NCI-H460 (cell line): Measurements from ENCODE around the gene ADAMTS7. TPM values are rescaled to one million over a fixed set of nuclear protein-coding genes. Genes with fewer than 3 reads are reported as not detected.
"Not testable (repeated sequence)": the region's sequence is repeated elsewhere in the genome, so short reads cannot be mapped to it uniquely, and the experiment has no call there.

Experiments
- DNase-seq: peaks from one replicate; pipeline ENCODE4 v3.0.0-alpha.2; 2016; ENCODE audit warnings: low read depth; ENCODE audit errors: extremely low read depth
- total RNA-seq: library from RNA; depleted of rRNA; stranded (reverse); fragments of >200 nt; shearing (Covaris generic); gene quantifications from 2 replicates; pipeline ENCODE4 v1.2.3, GENCODE V29; 2014

ADAMTS7 gene
- total RNA-seq, 1 experiment from 2014 or later = 2.1 TPM

DNA sequence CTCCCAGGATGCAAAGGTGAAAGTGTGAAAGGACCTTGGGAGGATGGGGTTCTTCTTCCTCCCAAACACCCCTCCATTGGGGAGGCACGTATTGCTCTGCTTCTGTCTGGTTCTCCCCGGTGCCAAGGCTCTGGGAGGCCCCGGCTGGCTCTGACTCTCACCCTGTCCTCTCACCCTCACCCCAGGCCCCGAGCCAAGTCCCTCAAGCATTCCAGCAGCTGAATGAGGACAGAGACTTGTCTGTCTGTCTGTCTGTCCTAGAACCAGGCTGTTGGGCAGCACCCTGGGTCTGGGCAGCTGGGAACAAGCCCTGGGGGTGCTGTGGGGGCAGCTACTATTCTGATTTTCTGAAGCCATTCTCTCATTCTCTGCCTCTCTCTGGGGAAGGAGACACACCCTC is 29.9 kb downstream of the ADAMTS7 start:
- not testable (repeated sequence) for DNase-seq

DNA sequence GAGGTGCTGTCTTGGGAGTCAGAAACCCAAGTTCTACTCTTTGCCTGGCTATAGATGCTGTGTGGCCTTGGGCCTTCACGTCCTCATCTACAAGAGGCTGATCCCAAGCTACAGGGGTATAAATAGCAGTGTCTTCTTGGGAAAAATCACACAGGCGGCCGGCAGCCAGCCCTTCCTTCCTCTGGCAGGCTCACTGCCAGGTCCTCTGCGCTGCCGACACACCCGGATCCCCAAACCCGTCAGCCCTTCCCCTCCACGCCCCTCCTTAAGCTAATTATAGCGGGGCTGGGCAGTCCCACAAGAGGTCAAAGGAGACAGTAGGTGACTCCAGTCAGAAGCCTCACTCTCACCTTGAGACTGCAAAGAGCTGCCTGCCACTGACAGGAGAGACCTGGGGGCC is 31.3 kb downstream of the ADAMTS7 start:
- not testable (repeated sequence) for DNase-seq

GRCh38 chr15:78779176-78779785 is 32.0 kb downstream of the ADAMTS7 start:
- DNase-seq = not testable (repeated sequence)

DNA sequence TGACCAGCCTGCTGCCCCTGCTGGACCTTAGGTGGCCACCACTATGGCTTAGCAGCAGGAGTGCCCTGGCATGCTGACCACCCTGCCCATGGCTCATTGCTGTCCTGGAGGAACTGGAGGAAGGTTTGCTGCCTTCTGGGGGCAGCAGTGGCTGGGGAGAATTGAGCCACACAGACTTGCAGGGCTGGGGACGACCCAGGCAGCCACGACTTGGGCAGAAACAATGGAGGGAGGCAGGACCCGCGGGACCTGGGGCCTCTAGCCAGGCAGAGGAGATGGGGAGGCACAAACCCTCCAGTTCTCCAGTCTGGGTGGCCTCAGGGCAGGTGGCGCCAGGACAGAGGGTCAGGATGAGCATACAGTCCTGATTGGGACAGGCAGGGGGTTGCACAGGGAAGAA is 32.8 kb downstream of the ADAMTS7 start:
- no peak for DNase-seq

DNA sequence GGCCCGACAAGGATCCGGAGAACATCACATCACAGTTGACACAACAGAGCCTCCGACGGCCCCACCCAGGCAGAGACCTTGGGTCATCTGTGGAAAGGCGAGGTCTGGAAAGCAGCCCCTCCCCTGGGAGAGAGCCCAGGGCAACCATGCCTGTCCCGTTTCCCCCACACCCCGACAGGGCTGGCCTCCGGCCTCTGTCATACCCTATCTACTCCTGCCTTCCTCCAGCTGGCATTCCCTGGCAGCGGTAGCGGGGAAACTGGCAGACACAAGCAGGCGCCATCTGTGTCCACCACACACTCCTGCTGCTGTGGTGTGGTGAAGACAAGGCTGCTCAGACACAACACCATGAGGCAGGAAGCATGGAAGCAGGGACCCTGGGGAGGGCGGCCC is 33.3 kb downstream of the ADAMTS7 start:
- not testable (repeated sequence) for DNase-seq

GRCh38 chr15:78777290-78777952 is 33.8 kb downstream of the ADAMTS7 start:
- DNase-seq = not testable (repeated sequence)

DNA sequence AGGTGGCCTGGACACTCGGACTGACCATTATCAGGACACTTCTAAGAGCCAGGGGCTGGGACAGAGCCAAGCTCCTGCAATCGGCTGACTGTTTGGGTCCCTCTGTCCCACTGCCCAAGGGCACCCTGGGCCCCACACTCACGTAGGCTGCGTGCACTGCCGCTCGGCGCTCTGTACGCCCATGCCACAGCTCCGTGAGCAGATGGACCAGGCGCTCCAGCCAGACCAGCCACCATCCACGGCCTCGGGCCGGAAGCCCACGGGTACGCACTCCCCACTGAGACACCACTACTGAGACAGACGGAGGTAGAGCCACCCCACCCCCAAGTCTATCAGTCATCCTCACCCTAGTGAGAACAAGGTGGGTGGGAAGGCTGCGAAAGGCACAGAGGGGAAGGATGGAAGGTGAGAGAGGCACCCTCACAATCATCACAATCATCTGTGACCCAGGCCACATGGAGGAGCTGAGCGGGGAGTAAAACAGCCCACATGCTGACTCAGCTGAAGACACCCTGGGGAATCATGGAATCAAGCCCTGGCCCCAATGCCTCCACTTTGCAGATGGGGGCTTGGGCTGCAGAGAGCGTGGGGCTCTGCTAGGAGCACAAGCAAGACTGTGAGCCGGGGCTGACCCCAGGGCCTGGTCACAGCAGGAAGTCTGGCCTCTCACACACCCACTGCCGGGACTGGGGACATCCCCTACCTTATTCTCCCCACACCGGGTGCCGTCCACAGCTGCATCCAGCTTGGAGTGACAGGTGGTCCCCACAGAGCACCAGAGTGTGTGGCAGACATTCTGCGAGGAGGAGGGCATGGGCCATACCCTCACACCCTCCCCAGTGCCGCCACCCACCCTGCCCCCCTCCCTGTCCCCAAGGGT is 35.0 kb downstream of the ADAMTS7 start:
- DNase-seq = not testable (repeated sequence)

DNA sequence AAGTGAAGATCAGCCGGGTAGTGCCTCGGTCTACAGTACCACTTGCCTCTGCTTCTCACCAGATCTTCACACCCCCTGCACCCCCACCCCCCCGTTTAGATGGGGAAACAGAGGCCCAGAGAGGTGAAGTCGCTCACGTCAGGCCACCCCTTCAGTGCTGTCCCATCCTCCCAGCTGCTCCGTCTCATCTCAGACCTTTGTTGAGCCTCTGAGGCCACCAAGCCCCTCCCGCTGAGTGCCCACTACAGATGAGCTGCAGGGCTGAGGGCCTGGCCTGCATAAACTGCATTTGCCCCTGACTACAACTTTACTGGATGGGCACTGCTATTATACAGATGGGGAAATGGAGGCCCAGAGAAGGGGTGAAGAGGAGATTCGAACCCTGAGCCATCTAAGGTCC is 35.8 kb downstream of the ADAMTS7 start:
- no peak for DNase-seq

DNA sequence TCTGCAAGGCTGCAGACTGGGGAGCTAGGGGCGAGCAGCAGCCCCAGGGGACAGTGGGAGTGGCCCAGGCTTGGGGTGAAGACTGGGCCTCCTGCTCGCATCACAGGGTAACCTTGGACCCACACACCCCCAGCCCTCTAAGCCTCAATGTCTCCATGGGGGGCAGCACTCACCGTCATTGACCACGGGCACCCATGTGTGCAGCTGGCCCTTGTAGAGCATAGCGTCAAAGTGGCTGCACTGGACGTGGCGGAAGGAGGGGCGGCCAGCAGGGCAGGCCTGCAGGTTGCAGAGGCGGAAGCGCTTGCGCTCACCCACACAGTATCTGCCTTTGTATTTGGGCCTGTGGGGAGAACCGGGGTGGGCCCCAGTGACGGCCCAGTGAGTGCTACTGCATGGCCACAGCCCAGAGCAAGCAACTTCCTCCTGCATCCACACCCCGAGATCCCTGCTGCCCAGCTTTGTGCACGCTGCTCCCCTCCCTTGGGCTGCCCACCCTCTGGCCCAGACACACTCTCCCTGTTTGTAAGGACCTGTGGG is 36.7 kb downstream of the ADAMTS7 start:
- DNase-seq = not testable (repeated sequence)

DNA sequence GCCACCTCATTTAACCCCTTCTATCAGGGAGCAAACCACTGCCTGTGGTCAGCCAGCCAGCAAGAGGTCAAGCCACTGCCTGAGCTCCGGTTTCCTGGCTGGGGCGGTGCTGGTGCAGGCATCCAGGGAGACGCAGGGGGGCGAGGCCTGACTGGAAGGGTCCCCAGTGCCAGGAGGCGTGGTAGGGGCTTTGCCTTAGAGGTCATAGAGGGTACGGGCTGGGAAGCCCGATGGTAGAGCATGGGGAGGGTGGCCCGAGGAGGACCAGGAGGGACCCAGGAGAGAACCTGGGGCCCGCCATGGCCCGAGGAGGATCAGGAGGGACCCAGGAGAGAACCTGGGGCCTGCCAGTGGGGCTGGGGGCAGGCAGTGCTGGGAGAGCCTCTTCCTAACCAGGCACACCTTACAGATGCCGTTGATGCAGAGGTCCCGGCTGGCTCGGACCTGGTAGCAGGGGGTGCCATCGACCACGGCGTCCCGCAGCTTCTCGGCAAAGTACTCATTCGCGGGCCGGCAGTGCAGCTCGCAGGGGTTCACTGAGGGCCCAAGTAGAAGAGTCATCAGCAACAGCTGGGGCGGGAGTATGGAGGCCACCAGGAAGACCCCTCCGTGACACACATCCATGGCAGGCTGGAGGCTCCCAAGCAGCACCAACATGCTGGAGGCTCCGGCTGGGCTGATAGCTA is 37.4 kb downstream of the ADAMTS7 start:
- DNase-seq = not testable (repeated sequence)

DNA sequence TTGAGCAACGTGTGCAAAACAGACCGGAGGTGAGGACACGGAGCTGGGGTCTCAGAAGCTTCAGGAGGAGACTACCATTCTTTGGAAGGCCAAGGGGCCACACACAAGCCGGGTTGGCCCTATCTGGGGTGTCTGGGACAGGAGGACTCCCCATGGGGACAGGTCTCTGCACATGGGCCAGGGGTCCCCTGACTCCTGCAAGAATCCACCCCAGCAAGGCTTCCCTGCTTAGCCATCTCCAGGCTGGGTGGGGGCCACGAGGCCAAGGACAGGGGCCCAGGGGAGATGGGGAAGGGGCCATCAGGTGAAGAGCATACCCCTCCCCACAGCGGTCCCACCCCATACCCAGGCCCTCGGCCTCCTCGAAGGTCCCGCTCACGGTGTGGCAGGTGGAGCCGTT is 38.5 kb downstream of the ADAMTS7 start:
- no peak for DNase-seq

GRCh38 chr15:78771436-78772000 is 39.7 kb downstream of the ADAMTS7 start:
- not testable (repeated sequence) for DNase-seq

DNA sequence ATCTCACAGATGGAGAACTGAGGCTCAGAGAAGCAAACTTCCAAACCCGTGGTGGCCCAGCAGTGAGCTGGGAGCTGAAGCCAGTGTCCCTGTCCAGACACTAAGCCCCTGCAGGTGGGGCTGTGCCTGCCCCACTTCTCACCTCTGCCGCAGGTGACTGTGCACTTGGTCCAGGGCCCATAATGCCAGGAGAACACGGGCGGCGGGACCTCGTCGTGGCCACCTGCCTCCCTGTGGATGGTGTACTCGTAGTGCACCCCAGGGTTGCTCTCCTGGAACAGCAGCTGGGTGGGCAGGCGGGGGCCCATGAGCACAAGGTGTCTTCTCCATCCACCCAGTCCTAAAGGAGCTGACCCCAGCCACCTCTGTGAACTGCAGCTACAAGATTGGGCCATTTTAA is 40.2 kb downstream of the ADAMTS7 start:
- DNase-seq = not testable (repeated sequence)

GRCh38 chr15:78769473-78770225 is 41.6 kb downstream of the ADAMTS7 start:
- not testable (repeated sequence) for DNase-seq

- DNase-seq = no peak
These were observed 42.5 kb downstream of the ADAMTS7 start for GRCh38 chr15:78768531-78769408.

- DNase-seq = no peak
These were observed 43.2 kb downstream of the ADAMTS7 start for GRCh38 chr15:78768096-78768495.

DNA sequence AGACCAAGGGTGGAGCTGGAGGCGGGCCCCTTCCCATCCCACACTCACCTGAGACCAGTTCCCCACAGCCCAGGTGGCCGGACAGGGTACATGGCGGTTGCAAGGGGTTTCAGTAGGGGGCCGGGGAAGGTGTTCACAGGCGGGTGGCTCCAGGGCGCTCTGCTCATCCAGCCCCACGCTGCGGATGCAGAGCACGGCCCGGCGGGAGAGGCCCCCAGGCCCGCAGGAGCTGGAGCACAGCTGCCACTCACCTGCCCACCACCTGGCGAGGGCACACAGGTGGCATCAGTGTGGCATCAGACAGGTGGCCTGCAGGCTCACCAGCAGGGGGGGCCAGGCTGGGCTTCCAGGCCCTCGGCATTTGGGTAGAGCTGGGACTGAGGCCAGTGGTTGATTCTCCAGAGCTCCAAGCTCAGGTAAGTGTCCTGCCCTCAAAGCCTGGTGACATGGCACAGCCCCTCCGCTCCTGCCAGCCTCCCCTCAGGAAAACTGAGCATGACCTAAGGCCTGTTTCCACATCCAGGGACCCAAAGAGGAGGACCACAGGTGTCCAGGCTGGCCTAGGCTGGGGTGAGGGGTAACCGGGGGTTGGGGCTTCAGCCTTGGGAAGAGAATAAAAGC is 43.8 kb downstream of the ADAMTS7 start:
- DNase-seq = no peak

DNA sequence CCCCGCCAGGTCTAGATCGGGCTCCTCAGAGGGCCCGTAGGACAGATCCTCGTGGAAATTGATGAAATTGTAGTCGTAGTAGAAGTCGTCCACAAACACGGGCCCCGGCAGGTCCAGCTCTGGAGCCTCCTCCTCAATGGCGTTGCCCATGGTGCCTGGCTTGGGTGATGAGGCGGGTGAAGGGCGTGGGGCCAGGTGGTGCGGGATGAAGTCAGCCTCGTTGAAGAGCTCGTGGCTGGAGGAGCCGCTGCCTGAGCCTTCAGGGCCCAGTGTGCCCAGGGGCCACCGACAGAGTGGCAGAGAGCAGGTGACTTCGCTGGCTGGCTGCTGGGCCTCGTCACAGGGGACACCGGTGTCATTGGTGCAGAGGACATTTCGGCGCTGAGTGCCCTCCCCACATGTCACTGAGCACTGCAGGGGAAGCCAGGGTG is 44.6 kb downstream of the ADAMTS7 start:
- DNase-seq = not testable (repeated sequence)
